Measurements from ENCODE around the gene C1QL1. TPM values are rescaled to one million over a fixed set of nuclear protein-coding genes. Genes with fewer than 3 reads are reported as not detected.

Gene C1QL1
- polyA plus RNA-seq, 1 experiment, result 1.9 TPM

DNA sequence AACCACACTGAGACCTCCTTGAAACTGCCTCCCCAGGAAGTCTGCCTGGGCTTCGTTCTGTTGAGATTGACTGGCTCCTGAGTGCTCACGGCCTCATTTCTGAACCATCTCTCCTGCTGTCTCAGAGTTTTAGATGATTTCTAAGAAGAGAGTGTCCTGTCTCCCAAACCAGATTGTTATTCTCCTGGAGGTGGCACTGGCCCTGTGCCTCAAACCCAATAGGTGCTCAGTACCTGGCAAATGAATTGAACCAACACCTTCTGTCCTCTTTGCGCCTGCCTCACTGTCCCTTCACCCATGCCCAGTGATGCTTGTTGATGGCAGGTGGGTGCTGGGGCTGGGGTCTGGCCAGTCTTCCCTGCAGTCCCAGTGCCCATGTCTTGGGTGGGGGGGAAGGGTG lies 36.3 kb upstream of the C1QL1 start:
- TF ChIP-seq, protein P1, sequence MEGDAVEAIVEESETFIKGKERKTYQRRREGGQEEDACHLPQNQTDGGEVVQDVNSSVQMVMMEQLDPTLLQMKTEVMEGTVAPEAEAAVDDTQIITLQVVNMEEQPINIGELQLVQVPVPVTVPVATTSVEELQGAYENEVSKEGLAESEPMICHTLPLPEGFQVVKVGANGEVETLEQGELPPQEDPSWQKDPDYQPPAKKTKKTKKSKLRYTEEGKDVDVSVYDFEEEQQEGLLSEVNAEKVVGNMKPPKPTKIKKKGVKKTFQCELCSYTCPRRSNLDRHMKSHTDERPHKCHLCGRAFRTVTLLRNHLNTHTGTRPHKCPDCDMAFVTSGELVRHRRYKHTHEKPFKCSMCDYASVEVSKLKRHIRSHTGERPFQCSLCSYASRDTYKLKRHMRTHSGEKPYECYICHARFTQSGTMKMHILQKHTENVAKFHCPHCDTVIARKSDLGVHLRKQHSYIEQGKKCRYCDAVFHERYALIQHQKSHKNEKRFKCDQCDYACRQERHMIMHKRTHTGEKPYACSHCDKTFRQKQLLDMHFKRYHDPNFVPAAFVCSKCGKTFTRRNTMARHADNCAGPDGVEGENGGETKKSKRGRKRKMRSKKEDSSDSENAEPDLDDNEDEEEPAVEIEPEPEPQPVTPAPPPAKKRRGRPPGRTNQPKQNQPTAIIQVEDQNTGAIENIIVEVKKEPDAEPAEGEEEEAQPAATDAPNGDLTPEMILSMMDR (IDR thresholded peaks at IDR 0.05; ENCODE audit: low read depth, low read length), result no peak
- no peak for DNase-seq (ENCODE audit: low read depth, low spot score)

DNA sequence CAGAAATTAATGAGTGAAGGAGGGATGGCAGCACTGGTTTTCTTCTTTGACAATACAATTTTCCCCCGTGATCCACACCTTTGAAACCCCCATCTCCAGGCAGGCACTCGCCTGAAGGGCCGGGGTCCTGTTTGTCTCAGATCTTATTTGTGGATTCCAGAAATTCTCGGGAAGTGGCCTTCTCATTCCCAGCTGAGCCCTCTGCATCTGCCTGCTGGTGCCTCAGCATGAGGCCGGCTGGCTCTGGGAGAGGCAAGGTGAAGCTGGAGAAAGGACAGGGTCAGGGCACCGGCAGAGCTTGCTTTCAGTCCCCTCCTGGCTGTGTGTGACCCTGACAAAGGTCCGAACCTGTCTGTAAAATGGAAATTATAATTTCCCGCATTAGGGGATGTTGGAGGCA lies 35.8 kb upstream of the C1QL1 start:
- no peak overlapping the region for H3K4me3 ChIP-seq (ENCODE audit: low read depth, low read length)
- TF ChIP-seq, protein P1 (IDR thresholded peaks at IDR 0.05; ENCODE audit: low read depth, low read length), result no peak
- H3K27ac ChIP-seq (ENCODE audit: low read depth, low read length), result no peak overlapping the region
- H3K9me3 ChIP-seq (ENCODE audit: control insufficient read depth, insufficient read depth, low read length), result no peaks in the 10 kb centered on the region
- CTCF ChIA-PET, result no interaction called here
- peaks cover 28% of the 10 kb centered on the region for H3K27me3 ChIP-seq (ENCODE audit: control insufficient read depth, insufficient read depth, low read length)
- DNase-seq (ENCODE audit: low read depth, low spot score), result no peak
- POLR2A ChIA-PET, result interaction anchor here (0.6 kb wide), 1 partner anchor 147 kb away, joined by 3 read pairs; no protein-coding TSS in a partner anchor

More for the DNA sequence above, 36.3 kb upstream of the C1QL1 start:
- ChIA-PET CTCF (interaction anchor here (1.0 to 1.3 kb wide), 2 partner anchors 18 to 84 kb away, joined by 4 to 5 read pairs; no protein-coding TSS in a partner anchor), POLR2A (no interaction called here)
- Histone ChIP-seq H3K9me3 (ENCODE audit: control insufficient read depth, insufficient read depth, low read length) (no peaks in the 10 kb centered on the region), H3K27me3 (ENCODE audit: control insufficient read depth, insufficient read depth, low read length) (peaks cover 28% of the 10 kb centered on the region), H3K27ac (ENCODE audit: low read depth, low read length) (no peak overlapping the region), H3K4me3 (ENCODE audit: low read depth, low read length) (no peak overlapping the region)

DNA sequence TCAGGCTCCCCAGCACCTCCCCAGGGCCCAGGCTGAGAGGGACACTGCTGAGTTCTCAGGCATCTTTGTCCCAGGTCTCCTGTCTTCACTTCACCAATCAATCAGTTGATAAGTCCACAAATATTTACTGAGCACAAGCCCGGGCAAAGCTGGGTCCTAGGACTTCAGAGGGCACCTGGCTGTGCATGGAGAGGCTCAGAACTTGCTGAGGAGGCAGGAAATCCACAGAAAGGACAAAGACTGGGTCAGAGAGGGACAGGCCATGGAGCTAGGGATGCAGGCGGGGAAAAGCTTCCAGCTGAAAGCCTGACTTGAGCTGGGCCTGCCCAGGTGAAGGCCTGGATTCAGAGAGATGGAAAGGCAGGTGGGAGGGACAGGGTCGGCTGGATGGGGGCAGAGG lies 33.2 kb upstream of the C1QL1 start:
- ChIA-PET POLR2A (no interaction called here), CTCF (no interaction called here)
- no peak overlapping the region for H3K4me3 ChIP-seq (ENCODE audit: low read depth, low read length)
- H3K27me3 ChIP-seq (ENCODE audit: control insufficient read depth, insufficient read depth, low read length), result peaks cover 38% of the 10 kb centered on the region
- no peaks in the 10 kb centered on the region; the same call in 1 of the 2 replicates for H3K9me3 ChIP-seq (ENCODE audit: control insufficient read depth, insufficient read depth, low read length)
- DNase-seq (ENCODE audit: low read depth, low spot score), result no peak
- no peak overlapping the region for H3K27ac ChIP-seq (ENCODE audit: low read depth, low read length)
- TF ChIP-seq, protein P1 (IDR thresholded peaks at IDR 0.05; ENCODE audit: low read depth, low read length), result no peak

DNA sequence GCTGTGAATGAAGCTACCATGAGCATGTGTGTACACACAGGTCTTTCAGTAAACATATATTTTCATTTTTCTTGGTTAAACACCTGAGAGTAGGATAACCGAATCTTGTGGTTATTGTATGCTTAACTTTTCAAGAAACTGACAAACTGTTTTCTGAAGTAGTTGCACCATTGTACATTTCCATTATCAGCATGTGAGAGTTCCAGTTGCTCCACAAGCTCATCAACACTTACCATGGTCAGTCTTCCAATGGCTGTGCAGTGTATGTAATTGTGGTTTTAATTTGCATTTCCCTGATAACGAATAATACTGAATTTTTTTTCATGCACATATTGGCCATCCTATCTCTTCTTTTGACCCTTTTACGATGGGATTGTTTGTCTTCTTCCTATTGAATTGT lies 31.3 kb upstream of the C1QL1 start:
- H3K9me3 ChIP-seq (ENCODE audit: control insufficient read depth, insufficient read depth, low read length), result no peaks in the 10 kb centered on the region; the same call in 1 of the 2 replicates
- peaks cover 38% of the 10 kb centered on the region for H3K27me3 ChIP-seq (ENCODE audit: control insufficient read depth, insufficient read depth, low read length)
- H3K27ac ChIP-seq (ENCODE audit: low read depth, low read length), result no peak overlapping the region
- TF ChIP-seq, protein P1 (IDR thresholded peaks at IDR 0.05; ENCODE audit: low read depth, low read length), result no peak
- ChIA-PET CTCF (no interaction called here), POLR2A (no interaction called here)
- no peak for DNase-seq (ENCODE audit: low read depth, low spot score)
- H3K4me3 ChIP-seq (ENCODE audit: low read depth, low read length), result no peak overlapping the region

DNA sequence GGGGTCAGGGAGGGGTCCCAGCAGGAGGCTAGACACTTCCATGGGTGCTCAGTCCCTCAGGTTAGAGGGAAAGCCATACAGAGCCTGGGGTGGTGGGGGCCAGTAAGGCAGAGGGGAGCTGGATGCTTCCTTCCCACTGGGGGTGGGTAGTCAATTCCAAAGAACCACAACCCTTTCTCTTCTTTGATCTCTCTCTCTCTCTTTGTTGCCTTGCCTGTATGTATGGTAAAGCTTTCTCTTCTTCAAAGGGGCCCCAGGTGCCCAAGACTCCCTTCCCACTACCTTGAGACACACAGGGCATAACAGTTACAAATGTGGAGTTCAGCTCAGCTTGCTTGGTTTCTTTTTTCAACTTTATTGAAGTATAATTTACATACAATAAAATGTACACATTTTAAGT lies 30.5 kb upstream of the C1QL1 start:
- no peak for DNase-seq (ENCODE audit: low read depth, low spot score)
- TF ChIP-seq, protein P1 (IDR thresholded peaks at IDR 0.05; ENCODE audit: low read depth, low read length), result no peak
- Histone ChIP-seq H3K9me3 (ENCODE audit: control insufficient read depth, insufficient read depth, low read length) (no peaks in the 10 kb centered on the region; the same call in 1 of the 2 replicates), H3K4me3 (ENCODE audit: low read depth, low read length) (no peak overlapping the region), H3K27me3 (ENCODE audit: control insufficient read depth, insufficient read depth, low read length) (peaks cover 35% of the 10 kb centered on the region), H3K27ac (ENCODE audit: low read depth, low read length) (no peak overlapping the region)
- POLR2A ChIA-PET, result no interaction called here
- CTCF ChIA-PET, result interaction anchor here (0.9 kb wide), 1 partner anchor 78 kb away, joined by 3 read pairs; no protein-coding TSS in a partner anchor
